Esophagus mucosa (tissue), 1 donor: Measurements from ENCODE around the gene ADGRG1. TPM values are rescaled to one million over a fixed set of nuclear protein-coding genes. Genes with fewer than 3 reads are reported as not detected.

Source experiments
- ATAC-seq: fragments of 200-7000 bp; cut with Tn5 transposase; one replicate; pipeline ENCODE4 v1.9.1; 2020
- total RNA-seq: library from RNA; stranded (reverse); gene quantifications from one replicate; pipeline ENCODE4 v1.2.4, GENCODE V29; 2023
- donor health status: DM: yes; HTN: yes; CAD: no.

Gene ADGRG1
- total RNA-seq, 1 donor from 2014 or later = 93.7 TPM

- peak; percentile 66 for ATAC-seq
Measured at GRCh38 chr16:57620335-57621231, 7.8 kb upstream of the ADGRG1 start.

GRCh38 chr16:57621521-57622271 is 6.7 kb upstream of the ADGRG1 start:
- ATAC-seq = peak; percentile 31

DNA sequence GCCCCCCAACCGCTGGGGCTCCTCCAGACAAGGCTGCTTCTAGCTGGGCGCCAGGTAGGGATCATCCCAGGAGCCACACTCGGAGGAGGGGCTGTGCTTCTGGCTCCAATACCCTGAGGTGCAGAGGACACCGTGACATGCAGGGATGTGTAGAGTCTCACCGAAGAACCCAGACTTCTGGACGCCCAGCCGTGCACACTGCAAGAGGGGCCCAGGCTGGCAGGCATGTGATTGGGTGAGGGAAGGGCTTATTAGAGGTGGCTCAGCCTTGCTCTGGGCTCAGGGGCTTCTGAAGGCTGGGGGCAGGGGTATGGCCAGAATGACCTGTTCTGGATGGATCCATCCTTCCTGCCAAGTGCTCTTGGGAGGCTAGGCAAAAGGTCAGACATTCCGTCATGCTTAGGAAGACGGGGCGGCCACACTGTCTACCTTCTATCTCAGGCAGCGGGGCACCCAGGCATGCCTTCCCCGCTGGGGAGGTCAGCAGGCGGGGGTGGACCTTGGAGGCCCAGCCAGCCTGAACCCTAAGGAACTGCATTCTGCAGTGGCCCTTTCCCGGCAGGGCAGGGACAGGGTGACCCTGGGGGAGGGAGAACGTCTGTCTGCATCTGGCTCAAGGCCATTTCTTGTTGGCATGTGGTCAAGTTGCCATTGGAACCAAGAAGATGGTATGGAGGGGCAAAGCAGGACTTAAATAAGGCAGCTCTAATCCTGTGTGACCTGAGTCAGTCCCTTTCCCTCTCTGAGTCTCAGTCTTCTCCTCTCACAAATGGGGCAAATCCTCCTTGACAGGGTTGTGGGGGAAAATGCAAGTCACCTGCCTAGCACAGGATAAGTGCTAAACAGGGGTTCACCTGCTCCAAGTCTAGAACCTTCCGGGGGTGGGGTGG is 5.8 kb upstream of the ADGRG1 start:
- no peak for ATAC-seq

- peak; percentile 26 for ATAC-seq
Measured at GRCh38 chr16:57623251-57624043, 5.0 kb upstream of the ADGRG1 start.

- ATAC-seq = no peak
Measured at GRCh38 chr16:57624044-57624688, 4.3 kb upstream of the ADGRG1 start.

GRCh38 chr16:57624806-57625500 is 3.5 kb upstream of the ADGRG1 start:
- ATAC-seq = no peak

DNA sequence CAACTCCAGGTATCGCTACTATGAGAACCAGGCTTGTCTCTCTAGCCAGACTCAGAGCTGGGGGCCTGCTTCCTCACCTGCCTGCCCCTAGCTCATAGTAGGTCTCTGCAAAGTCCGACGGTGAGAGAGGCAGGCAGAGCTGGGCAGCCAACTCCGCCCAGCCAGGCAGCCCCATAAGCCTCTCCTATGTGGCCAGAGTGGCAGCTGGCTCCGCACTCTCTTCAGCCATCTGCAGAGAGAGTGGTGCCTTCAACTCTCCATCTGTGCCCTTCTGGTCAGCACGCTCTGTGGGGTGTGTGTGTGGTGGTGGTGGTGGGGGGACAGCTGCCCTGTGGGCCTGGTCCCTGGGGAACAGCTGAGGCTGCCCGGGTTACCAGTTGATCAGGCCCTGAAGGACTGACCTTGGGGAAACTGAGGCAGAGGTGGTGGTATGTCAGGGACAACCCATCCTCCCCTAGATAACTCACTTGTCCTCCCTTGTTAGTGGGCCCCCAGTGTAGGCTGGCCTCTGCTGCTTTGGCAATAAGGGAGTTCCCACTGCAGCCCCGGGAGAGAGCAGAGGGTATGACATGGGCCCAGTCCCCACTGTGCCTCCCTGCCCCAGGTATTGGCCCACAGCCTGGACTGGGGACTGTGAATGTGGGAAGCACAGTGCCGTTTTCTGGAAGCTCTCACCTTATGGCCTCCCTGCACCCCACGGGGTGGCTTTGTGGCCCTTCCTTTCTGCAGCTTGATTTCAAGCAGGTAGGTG is 1.8 kb upstream of the ADGRG1 start:
- ATAC-seq = no peak

DNA sequence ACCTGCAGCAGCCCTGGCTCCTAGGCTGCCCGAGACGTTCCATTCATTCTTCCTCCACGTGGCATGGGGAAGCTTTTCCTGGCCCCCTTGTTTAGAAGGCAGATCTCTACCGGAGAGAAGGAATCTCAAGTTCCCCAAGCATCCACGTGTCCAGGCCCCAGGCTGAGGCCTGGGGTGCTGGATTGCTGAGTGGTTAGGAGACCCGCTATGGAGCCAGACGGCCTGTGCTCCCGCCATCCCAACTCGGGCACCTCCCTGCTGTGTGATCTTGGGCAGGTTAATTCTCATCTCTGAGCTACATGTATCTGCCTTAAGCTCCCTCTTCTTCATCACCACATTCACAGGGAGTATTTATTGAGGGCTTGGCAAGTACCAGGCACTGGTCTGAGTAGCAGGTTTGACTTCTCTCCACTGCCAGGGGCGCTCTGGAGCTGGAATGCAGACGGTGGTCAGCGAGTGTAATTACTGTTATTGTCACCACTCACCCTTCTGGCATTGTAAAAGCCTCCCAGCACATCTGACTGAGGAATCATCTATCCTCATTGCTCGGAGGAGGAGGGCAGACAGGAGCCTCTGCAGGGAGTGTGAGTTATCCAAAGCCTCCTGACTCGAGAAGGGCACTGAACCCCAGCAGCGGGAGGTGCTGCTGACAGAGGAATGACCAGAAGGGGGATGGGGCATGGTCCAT is 1.1 kb upstream of the ADGRG1 start:
- no peak for ATAC-seq

- ATAC-seq = no peak
Measured at GRCh38 chr16:57628783-57629293, 408 bp downstream of the ADGRG1 start.

GRCh38 chr16:57629516-57630406 is 1.3 kb downstream of the ADGRG1 start:
- ATAC-seq = no peak

- no peak for ATAC-seq
Measured at GRCh38 chr16:57630407-57630797, 2.0 kb downstream of the ADGRG1 start.

DNA sequence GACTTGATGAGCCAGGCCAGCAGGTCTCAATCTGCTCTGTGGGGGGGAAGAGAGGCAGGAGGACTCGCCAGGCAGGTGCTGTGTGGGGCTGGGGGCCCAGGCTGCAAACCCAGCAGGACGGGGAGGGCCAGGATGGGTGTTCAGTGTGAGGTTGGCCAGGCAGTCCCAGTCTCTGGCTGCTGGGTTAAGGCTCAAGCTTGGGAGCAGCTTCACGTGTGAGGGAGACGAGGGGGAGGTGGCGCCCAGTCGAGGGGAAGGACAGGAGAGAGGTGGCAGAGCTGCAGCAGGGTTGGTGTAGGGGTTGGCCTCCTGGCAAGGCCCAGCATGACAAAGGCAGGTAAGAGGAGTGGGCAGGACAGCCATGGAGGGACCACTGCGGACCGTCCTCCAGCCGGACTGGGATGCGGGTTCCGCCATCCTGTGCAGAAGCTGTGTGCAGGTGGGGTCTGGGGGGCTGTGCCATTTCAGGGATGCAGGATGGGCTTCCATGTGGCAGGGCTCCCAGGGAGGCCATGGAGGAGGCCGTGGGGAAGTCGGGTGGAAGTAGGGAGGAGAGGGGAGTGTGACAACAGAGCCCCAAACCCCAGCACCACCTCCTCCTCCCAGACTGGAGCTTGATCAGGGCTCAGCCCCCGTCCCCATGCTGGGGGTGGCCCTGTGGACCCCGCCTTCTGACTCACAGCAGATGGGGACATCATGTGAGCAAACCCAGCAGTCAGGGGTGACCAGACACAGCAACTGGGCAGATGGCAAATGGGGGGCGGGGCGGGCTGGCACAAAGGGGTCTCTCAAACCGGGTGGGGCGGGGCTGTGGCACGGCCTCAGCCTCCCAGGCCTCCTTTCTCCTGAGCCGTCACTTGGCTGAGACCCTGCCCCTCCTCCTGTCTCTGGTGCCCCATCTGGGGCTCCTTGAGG is 2.8 kb downstream of the ADGRG1 start:
- no peak for ATAC-seq

DNA sequence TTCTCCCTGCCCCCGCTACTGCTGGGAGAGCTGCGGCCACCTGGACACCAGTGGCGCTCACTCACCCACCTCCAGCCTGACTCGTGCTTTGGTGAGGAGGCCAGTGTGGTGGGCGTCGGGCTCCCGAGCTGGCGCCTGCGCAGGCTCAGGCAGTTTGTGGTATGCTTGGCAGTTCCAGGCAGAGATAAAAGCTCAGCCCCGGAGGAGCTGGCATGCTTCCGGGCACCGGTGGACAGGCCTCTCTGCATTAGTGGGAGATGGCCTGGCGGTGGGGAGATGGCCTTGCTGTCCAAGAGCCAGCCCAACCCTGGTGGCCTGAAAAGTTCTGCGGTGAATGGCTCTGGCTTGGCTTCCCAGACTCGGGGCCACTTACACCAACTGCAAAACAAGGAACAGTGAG is 4.1 kb downstream of the ADGRG1 start:
- no peak for ATAC-seq

GRCh38 chr16:57633383-57634064 is 5.1 kb downstream of the ADGRG1 start:
- ATAC-seq = no peak

- ATAC-seq = no peak
Measured at GRCh38 chr16:57634171-57634570, 5.7 kb downstream of the ADGRG1 start.
